ENCODE measurements around the gene MRPS12.
"Not testable (repeated sequence)": the region's sequence is repeated elsewhere in the genome, so short reads cannot be mapped to it uniquely, and the experiment has no call there.

Gene MRPS12

DNA sequence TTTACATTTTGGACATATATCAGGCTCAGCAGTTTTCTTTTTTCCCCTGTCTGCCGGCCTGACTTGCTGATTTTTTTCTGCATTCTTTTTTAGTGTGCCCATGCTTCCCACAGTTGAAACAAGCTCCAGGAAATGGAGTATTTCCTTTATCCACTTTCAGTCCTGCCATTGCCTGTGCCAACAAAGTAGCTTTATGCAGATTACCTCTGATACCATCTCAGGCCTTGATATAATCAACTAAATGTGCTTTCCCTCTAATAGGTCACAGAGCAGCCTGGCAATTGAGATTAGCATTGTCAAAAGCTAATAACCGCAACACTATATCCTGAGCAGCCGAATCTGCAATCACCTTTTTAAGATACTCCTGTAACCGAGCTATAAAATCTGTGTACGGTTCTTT lies 9.2 kb downstream of the MRPS12 start:
- DNase-seq (ENCODE audit: low spot score): no peak

DNA sequence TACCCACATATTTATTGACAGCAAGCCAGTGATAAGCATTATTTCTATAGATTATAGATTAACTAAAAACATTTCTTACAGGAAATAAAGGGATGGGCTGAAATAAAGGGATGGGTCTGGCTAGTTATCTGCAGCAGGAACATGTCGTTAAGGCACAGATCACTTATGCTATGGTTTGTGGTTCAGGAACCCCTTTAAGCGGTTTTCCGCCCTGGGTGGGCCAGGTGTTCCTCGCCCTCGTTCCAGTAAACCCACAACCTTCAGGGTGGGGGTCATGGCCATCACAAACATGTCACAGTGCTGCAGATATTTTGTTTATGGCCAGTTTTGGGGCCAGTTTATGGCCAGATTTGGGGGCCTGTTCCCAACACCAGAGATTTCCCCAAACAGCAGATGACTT lies 10.7 kb downstream of the MRPS12 start:
- DNase-seq (ENCODE audit: low spot score): not testable (repeated sequence)

DNA sequence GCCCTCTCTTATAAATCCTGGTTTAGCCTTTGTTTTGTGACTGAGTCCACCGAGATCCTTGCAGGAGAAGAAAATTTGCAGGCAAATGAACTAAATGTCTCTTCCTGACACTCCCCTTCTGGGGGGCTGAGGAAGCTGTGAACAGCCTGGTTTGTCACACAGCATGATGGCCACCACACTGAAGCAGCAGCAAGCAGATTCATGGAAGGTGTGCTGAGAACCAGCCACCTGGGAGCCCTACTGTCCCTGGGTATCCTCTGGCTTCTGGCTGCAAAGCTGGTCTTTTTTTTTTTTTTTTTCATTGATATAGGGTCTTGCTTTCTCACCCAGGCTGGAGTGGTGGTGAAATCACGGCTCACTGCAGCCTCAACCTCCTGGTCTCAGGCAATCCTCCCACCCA lies 11.2 kb downstream of the MRPS12 start:
- DNase-seq (ENCODE audit: low spot score): no peak

DNA sequence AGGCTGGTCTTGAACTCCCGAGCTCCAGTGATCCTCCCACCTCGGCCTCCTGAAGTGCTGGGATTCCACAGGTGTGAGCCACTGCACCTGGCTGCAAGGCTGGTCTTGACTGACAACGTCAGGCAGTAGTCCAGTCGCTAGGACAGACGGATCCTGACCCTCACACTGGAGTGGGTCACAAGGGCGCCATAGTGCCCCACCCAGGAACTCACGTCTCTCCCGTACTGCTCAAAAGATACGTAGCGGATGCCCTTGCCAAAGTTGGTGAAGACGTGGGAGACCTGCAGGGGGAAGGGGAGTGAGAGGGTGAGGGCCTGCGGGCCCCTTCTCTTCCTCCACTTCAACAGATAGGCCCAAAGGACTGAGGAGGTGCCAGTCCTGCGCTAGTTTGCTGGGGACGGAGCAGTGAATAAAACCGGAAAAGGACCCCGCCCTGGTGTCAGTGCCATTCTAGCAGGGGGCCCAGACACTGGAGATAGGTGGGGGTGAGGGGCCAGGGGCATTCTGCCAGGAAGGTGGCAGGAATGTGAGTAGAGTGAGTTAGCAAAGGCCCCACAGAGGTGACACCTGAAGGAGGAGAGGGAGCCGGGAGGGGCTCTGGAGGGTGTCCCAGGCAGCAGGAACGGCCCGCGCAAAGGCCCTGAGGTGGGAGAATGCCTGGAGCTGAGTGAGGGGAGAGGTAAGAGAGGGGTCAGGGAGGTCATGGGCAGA lies 11.9 kb downstream of the MRPS12 start:
- DNase-seq (ENCODE audit: low spot score): no peak

DNA sequence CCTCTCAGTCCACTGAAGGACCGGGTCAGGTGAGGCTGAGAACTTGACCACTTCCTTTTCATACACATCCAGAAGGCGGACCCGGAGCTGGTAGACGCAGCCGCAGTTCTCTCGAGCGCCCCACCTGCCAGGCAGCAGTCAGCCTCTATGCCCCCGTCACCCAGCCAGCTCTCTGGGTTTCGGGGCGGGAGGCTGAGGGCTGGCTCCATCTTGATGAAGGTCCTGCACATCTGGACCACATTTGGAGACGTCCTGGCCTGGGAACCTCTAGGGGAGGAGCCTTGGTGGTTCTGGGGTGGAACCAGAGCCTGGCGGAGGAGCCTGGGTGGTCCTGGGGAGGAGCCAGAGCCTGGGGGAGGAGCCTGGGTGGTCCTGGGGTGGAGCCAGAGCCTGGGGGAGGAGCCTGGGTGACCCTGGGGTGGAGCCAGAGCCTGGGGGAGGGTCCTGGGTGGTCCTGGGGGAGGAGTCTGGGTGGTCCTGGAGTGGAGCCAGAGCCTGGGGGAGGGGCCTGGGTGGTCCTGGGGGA lies 14.3 kb downstream of the MRPS12 start:
- DNase-seq (ENCODE audit: low spot score): no peak

DNA sequence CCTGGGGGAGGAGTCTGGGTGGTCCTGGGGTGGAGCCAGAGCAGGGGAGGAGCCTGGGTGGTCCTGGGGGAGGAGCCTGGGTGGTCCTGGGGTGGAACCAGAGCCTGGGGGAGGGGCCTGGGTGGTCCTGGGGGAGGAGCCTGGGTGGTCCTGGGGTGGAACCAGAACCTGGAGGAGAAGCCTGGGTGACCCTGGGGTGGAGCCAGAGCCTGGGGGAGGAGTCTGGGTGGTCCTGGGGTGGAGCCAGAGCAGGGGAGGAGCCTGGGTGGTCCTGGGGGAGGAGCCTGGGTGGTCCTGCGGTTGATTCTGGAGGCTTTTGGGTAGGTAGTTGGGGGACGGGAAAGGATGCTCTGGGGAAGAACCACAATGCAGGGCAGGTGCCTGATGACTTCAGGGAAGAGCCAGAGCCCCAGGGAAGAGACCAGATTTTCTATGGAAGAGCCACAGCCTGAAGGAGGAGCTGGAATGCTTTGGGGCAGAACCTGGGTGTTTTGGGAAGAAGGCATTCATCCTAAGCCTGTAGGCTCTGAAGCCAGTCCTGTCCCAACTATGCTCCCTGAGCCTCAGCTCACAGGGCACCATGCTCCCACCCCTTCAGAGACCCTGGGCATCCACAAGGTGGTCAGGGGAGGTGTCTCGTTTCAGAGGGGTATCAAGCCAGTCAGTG lies 15.0 kb downstream of the MRPS12 start:
- DNase-seq (ENCODE audit: low spot score): no peak

DNA sequence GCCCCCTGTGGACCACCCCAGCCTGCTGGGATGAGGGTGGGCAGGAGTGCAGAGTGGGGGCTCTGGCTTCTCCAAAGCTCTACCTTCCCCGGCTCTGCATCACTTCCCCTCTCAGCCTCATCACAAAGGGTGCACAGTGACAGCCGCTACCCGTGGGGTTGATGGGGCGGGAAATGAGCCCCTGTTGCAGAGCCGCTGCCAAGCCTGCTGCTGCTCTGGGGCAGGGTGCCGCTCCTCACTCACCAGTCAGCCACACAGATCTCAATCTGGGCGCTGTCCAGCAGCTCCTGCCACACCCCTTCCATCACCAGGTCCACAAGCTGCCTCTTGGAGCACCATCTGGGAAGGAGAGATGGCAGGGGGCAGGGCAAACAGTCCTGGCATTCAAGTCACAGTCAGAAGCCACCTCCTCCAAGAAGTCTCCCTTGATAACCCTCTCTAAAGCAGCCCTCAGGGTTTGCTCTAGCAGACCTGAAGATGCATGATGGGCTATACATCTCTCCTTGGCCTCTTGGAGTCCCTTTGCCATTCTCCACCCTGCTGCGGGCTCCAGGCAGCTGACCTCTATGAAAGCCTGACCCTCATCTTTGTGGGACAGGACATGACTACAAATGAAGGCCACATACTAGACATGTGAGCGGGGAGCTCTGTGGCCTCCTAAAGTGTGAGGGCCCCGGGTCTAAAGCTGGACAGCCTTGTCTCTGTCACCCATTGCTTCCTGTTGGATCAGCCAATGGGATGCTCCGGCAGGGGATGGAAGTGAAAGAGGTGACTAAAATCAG lies 15.7 kb downstream of the MRPS12 start:
- DNase-seq (ENCODE audit: low spot score): no peak

DNA sequence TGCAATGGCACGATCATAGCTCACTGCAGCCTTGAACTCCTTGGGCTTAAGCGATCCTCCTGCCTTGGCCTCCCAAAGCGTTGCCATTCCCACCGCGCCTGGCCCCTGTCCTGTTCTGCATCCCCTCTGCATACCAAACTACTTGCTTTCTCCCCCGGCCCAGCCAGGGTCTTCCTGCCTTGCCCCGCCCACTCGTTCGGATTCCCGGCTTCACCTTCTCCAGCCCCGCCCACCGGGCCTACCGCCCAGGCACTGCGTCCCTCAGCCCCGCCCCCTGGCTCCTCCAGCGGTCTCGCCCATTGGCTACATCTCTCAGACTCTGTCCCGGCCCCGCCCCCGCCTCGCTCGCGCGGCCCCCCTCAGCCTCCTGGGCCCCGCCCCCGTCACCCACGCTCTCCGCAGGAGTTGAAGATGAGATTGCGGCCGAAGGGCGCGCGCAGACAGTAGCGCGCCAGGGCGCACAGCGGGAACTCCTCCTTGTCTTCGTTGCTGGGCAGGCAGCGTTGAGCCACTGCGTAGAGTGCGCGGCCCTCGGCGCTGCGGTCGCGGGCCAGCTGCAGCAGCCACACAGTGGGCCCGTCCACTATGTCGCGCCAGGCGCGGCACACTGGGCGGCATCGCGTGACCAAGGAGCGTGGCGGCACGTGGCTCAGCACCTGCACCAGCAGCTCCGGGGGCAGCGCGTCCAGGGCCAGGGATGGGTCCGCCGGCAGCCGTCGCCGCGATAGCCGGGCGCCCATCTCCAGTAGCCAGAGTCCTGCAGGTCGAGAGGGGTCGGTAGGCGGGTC lies 19.0 kb downstream of the MRPS12 start:
- peak; percentile 86 for DNase-seq (ENCODE audit: low spot score)

DNA sequence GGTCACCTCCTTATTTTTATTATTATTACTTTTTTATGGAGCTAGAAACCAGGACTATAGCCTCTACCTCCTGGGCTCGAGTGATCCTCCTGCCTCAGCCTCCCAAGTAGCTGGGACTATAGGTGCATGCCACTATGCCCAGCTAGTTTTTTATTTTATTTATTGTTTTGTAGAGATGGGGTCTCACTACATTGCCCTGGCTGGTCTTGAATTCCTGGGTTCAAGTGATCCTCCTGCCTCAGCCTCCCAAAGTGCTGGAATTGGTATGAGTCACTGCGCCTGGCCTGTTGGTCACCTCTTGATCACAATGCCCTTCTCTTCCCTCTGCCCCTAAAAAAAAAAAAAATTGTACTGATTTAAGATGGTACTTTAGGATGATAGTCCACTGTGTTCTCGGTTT lies 20.4 kb downstream of the MRPS12 start:
- no peak for DNase-seq (ENCODE audit: low spot score)

DNA sequence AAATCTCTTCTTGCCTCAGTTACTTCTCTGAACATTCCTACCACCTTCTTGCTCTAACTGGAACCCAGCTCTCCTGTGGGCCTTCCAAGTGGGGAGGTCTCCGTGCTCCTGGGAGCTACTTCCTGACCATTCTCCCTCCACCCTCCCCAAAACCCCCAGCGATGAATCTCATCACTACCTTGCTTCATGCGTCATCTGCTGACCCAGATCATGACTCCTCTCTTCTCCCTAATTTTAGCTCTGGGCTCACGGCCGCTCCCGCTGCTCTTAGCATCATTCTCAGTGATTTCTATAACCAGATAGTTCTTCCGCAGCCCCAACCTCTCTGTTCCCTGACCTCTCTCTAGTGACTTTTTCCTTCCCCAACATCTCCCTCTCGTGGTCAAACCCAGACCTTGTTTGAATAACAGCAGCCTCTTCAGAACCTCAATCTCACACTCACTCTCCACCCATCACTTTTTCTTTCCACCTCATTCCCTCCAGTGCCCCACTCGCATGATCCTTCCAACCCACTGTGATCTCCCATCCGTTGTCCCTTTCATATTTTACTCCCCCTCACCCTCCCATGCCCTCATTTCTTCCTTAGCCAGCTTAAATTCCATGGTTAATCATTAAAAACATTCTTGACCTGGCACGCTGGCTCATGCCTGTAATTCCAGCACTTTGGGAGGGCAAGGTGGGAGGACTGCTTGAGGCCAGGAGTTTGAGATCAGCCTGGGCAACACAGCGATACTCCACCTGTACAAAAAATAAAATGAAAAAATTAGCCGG lies 21.8 kb downstream of the MRPS12 start:
- DNase-seq (ENCODE audit: low spot score): no peak

DNA sequence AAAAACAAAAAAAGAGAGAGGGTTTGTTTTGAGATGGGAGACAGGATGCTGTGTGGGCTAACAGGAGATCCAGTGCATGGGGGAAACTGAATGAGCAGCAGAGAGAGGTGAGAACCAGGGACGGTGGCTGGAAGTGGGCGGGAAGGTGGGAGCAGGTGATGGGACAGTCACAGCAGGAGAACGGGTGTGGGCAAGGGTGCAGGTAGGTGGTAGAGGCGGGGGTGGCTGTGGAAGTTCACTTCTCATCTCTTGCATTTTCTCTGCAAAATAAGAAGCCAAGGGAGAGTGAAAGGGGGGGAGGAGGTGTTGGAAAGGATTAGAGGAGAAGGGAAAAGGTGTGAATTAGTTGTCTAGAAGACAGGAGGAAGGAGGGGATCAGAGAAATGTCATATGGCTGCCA lies 22.9 kb downstream of the MRPS12 start:
- DNase-seq (ENCODE audit: low spot score): no peak

DNA sequence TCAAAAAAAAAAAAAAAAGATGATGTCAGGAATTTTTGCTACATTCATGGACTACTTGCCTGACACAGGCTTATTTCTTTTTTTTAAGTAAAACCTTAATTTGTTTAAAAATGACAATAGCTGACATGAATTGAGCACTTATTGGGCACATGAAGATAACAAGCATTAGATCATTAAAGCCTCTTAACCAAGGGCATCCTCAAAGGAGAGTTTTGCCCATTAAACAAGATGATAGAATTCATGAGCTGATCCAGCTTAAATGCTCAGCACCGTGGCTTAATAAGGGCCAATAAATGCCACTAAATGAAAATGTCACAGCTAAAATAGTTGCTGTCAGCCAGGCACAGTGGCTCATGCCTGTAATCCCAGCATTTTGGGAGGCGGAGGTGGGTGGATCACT lies 25.5 kb downstream of the MRPS12 start:
- DNase-seq (ENCODE audit: low spot score): no peak

DNA sequence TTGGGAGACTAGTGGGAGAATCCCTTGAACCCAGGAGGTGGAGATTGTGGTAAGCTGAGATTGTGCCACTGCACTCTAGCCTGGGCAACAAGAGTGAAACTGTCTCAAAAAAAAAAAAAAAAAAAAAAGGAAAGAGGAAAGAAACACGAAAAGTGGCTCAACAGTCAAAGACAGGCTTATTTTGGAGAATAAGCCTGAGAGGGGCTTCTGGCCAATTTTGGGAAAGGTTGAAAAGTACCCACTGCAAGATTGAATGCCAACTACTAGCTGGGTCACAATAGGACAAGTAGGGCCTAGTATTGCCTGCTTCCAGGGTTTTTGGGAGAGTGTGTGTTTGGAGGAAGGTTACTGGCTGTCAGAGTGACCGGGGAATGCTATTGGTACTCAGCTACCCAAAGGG lies 27.6 kb downstream of the MRPS12 start:
- no peak for DNase-seq (ENCODE audit: low spot score)

DNA sequence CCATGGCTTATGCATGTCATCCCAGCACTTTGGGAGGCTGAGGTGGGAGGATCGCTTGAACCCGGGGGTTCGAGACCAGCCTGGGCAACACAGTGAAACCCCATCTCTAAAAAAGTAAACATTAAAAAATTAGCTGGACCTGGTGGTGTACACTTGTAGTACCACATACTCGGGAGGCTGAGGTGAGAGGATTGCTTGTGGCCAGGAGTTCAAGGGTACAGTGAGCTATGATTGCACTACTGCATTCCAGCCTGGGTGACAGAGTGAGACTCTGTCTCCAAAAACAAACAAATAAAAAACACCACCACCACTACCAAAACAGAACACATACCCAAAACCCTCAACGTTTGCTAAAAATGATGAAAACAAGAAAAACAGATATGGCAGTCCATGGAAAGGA lies 28.9 kb downstream of the MRPS12 start:
- DNase-seq (ENCODE audit: low spot score): no peak

DNA sequence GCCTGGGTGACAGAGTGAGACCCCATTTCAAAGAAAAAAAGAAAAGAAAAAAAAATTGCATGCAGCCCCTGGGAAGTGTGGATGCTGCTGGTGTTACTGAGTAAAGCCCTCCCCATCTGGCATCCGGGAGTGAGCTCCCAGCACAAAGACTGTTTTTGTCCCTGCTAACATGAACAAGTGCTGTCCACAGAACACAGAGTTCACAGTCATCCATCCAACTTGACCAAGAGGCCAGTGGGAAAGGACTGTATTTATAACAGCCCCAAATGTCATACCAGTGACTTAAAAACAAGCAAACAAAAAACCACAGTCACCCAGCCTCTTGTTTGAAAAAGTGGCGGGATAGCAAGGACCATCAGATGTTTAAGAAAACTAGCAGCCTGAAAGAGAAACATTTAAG lies 34.0 kb downstream of the MRPS12 start:
- DNase-seq (ENCODE audit: low spot score): no peak

DNA sequence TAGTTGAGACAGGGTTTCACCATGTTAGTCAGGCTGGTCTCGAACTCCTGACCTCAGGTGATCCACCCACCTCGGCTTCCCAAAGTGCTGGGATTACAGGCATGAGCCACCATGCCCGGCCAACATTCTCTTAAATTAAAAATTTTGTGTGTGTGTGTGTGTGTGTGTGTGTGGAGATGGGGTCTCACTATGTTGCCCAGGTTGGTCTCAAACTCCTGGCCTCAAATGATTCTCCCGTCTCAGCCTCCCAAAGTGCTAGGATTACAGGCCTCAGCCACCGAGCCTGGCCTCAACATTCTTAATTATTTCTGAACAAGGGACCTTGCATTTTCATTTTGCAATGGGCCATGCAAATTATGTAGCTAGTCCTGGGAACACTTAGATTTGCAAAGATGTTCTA lies 35.4 kb downstream of the MRPS12 start:
- not testable (repeated sequence) for DNase-seq (ENCODE audit: low spot score)

DNA sequence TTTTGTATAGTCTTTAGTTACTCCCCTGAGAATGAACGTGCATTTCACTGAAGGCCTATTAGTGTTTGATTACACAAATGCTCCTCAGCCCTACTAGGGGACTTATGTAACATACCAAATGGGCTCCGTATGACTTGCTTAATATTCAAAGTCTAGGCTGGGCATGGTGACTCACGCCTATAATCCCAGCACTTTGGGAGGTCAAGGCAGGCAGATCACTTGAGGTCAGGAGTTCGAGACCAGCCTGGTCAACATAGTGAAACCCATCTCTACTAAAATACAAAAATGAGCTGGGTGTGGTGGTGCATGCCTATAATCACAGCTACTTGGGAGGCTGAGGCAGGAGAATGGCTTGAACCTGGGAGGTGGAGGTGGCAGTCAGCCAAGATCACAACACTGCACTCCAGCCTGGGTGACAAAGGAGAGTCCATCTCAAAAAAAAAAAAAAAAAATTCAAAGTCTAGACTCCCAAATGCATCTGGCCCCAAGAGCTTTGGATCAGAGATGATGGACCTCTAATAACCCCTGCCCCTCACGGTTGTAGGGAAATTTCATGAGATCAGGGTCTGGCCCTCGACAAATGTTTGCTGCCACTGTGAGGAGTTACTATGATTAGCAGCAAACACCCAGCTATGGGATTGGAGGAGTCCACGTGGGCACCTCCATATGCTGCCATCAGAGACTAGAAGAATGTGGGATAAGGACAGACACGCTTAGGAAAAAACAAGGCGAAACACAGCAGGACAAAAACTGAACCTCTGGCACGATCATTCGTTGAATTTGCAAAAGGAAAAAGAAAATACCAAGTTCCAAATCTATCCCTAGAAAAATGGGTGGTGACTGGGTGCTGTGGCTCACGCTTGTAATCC lies 40.2 kb downstream of the MRPS12 start:
- no peak for DNase-seq (ENCODE audit: low spot score)

DNA sequence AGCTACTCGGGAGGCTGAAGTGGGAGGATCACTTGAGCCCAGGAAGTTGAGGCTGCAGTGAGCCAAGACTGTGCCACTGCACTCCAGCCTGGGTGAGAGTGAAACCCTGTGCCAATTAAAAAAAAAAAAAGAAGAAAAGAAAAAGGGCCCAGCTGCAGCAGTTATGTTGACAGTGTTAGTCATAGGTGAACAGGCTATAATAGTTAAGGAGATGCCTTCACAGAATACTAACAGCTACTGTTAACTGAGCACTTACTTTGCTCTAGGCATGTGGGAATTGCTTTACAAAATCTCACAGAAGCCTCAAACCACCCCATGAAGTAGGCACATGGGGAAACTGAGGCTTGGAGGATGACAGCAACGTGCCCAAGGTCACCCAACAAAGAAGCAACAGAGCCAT lies 40.9 kb downstream of the MRPS12 start:
- DNase-seq (ENCODE audit: low spot score): no peak

DNA sequence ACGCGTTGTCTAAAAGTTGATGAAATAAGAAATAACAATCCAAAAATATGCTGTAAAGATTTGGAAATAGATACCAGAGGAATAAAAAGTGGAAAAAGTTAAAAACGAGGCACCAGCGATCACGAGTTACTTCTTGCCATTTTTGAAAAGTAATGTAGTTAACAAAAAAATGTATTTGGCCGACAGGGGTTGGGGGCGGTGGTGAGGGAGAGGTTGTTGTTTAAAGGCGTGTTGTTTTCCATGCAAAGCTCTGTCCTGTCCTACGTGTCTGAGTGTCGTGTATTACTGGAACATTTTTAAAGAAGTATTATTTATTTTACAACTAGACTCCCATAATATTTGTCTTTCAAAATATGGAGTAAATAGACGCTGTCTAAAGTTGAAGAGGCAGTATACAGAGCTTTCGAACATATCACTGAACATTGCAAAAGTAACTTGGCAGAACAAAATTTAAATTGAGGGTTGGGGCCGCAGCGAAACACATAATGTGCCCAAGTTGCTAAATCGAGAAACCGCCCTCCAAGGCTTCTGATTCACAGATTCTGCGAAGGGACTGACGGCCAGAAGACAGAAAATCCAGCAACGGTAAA lies 44.0 kb downstream of the MRPS12 start:
- no peak for DNase-seq (ENCODE audit: low spot score)
